ENCODE data around the gene RPN2. TPM values are rescaled to one million over a fixed set of nuclear protein-coding genes. Genes with fewer than 3 reads are reported as not detected.
A peak's percentile ranks its signal among the peaks of the same experiment; 100 is the strongest.

RPN2 gene
- total and polyA plus RNA-seq, 2 of the 13 experiments (the other 11 are each of a cell fraction or from before 2014, with no cell fraction given): 587 to 1,818 TPM

DNA sequence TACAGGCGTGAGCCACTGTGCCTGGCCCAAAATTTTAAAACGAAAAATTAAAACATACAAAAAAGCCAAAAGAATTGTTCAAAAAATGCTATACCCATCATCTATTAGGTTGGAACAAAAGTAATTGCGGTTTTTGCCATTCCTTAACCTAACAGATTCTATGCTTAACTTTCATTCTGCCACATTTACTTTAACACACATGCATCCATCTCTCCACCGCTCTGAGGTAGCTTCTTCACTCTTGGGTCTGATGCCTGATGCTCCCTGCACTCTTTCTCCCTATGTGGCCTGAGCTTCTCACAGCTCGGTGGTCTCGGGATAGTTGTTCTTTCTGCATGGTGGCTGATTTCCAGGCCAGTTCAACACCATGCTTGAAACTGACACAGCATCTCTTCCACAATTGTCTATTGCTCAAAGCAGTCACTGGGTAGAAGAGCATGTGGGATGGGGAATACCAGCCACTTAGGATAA is 105.6 kb downstream of the RPN2 start (continued):
- TF ChIP-seq HNF4G (IDR thresholded peaks at IDR 0.05; ENCODE audit: borderline replicate concordance, low read depth, low read length) (no peak), HNF4G (CRISPR knock-in tag; IDR thresholded peaks at IDR 0.05; ENCODE audit: borderline replicate concordance, low read depth) (no peak), SOX6 (IDR thresholded peaks at IDR 0.05) (no peak), SOX6 (CRISPR knock-in tag; IDR thresholded peaks at IDR 0.05) (no peak), SNAPC2 (CRISPR knock-in tag; IDR thresholded peaks at IDR 0.05) (no peak), ZNF781 (CRISPR knock-in tag; IDR thresholded peaks at IDR 0.05; ENCODE audit: borderline replicate concordance, not compliant biosample characterization) (no peak), BRD4 (CRISPR knock-in tag; IDR thresholded peaks at IDR 0.05) (0 out of 2 replicates have a peak, but pooled peaks have one; percentile 41), MAF1 (CRISPR knock-in tag; IDR thresholded peaks at IDR 0.05; ENCODE audit: borderline replicate concordance) (peak; percentile 19; the same call in 1 of the 2 replicates), THRA (CRISPR knock-in tag; IDR thresholded peaks at IDR 0.05; ENCODE audit: borderline replicate concordance) (peak; percentile 54; the same call in 1 of the 2 replicates), ZNF296 (CRISPR knock-in tag; conservative IDR thresholded peaks at IDR 0.05) (0 out of 2 replicates have a peak, but pooled peaks have one; percentile 51), ZNF251 (CRISPR knock-in tag; IDR thresholded peaks at IDR 0.05) (no peak), CCAR2 (optimal IDR thresholded peaks at IDR 0.05; ENCODE audit: low read depth, low read length) (no peak), FOXA1 (IDR thresholded peaks at IDR 0.05) (no peak), FOXA1 (CRISPR knock-in tag; IDR thresholded peaks at IDR 0.05) (no peak), ZNF629 (CRISPR knock-in tag; conservative IDR thresholded peaks at IDR 0.05) (0 out of 2 replicates have a peak, but pooled peaks have one; percentile 26), FOXO1 (CRISPR knock-in tag; IDR thresholded peaks at IDR 0.05) (0 out of 2 replicates have a peak, but pooled peaks have one; percentile 5), ZNF451 (CRISPR knock-in tag; IDR thresholded peaks at IDR 0.05) (0 out of 2 replicates have a peak, but pooled peaks have one; percentile 9), ARID4A (CRISPR knock-in tag; IDR thresholded peaks at IDR 0.05; ENCODE audit: borderline replicate concordance) (no peak), ZNF530 (CRISPR knock-in tag; IDR thresholded peaks at IDR 0.05; ENCODE audit: low read depth) (no peak), SIX1 (CRISPR knock-in tag; IDR thresholded peaks at IDR 0.05; ENCODE audit: borderline replicate concordance) (no peak; the same call in 1 of the 2 replicates)
- TF ChIP-seq, protein P1, sequence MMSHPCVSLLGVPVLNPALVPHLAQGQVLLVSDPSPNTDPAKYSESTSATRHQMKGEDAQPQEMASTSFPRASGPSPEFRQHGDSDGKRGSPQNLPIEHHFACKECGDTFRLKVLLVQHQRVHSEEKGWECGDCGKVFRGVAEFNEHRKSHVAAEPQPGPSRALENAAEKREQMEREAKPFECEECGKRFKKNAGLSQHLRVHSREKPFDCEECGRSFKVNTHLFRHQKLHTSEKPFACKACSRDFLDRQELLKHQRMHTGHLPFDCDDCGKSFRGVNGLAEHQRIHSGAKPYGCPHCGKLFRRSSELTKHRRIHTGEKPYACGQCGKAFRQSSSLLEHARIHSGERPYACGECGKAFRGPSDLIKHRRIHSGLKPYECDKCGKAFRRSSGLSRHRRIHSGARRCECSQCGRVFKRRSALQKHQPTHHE (CRISPR knock-in tag; IDR thresholded peaks at IDR 0.05; ENCODE audit: borderline replicate concordance): no peak
- TF ChIP-seq, protein P2, sequence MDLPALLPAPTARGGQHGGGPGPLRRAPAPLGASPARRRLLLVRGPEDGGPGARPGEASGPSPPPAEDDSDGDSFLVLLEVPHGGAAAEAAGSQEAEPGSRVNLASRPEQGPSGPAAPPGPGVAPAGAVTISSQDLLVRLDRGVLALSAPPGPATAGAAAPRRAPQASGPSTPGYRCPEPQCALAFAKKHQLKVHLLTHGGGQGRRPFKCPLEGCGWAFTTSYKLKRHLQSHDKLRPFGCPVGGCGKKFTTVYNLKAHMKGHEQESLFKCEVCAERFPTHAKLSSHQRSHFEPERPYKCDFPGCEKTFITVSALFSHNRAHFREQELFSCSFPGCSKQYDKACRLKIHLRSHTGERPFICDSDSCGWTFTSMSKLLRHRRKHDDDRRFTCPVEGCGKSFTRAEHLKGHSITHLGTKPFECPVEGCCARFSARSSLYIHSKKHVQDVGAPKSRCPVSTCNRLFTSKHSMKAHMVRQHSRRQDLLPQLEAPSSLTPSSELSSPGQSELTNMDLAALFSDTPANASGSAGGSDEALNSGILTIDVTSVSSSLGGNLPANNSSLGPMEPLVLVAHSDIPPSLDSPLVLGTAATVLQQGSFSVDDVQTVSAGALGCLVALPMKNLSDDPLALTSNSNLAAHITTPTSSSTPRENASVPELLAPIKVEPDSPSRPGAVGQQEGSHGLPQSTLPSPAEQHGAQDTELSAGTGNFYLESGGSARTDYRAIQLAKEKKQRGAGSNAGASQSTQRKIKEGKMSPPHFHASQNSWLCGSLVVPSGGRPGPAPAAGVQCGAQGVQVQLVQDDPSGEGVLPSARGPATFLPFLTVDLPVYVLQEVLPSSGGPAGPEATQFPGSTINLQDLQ (CRISPR knock-in tag; IDR thresholded peaks at IDR 0.05): no peak

All from HepG2 (cell line).